HK-2 (cell line): ENCODE results near the gene MRGPRG.

ENCODE experiments used
- DNase-seq: peaks from one replicate; pipeline ENCODE4 v3.0.0-alpha.2; 2018; ENCODE audit not compliant: unreplicated experiment

MRGPRG gene

DNA sequence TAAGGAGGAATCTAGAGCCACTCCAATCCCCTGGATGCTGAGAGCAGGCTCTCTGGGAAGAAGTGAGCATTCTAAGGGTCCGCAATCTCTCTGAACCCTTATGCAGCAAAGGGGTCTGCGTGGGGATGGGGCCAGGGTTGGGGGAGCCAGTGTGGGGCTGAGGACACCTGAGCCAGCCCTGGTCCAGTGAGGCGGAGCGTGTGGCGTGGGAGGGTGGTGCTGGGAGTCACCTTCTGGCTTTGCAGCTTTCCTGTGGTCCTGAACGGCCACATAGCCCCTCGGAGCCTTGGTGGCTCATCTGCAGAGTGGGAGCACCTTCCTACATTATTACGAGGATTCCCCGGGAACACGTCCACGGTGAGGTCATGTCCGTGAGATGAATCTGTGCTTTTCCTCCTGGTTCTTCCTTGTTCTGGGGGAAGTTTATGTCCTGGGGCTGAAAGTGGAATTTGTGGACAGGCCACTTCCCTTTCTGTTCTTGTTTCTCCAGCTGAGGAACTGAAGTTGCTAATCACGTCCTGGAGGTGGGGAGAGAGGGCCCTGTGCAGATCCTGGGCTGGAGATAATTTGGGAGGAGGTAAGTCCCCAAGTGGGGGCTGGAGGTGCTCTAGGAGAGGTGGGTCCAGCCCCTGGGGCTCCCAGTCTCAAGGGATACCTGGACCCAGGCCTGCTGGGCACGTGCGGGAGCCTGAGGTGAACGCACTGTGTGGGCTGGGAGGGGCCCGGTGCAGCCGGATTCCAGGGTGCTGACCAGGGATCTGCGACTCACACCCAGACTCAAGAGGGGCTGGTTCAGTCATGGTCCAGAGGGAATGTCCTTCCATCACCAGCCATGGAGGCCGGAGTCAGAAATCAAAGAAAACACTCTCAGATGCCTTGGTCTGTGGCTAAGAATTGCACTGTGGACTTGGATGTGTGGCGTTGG, 7.5 kb upstream of the MRGPRG start:
- no peak for DNase-seq

GRCh38 chr11:3225159-3225758, 6.6 kb upstream of the MRGPRG start:
- no peak for DNase-seq

DNA sequence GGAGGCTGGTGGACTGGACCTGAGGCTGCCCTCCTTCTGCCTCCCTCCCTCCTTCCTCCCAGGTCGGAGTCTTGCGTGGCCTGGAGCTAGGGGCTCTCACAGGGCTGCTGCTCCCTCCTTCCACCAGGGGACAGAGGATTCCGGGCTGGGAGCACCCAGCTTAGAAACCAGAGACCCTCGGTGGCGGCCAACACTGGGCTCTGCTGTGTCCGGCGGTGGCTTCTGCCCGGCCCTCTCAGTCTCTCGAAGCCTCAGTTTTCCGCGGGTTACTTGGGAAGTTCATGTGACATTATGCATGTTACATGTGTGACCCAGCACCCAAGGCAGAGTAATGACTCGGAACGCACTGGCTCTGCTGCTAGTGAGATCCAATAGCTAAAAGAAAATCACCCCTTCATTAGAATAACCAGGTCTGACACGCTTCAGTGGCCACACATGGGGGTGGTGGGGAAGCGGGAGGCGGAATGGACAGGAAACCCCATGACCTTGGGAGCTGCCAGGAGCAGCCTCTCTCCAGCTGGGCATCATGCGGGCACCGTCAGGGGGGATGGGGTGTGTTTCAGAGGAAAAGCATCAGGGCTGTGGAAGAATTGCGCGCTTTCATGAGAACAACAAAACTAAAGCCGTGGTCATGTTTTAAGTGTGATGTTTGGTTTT, 5.9 kb upstream of the MRGPRG start:
- DNase-seq = no peak

GRCh38 chr11:3223932-3224381, 5.3 kb upstream of the MRGPRG start:
- no peak for DNase-seq

GRCh38 chr11:3222941-3223915, 4.6 kb upstream of the MRGPRG start:
- DNase-seq = no peak

- DNase-seq = no peak
Observed at GRCh38 chr11:3222003-3222855, 3.6 kb upstream of the MRGPRG start.

DNA sequence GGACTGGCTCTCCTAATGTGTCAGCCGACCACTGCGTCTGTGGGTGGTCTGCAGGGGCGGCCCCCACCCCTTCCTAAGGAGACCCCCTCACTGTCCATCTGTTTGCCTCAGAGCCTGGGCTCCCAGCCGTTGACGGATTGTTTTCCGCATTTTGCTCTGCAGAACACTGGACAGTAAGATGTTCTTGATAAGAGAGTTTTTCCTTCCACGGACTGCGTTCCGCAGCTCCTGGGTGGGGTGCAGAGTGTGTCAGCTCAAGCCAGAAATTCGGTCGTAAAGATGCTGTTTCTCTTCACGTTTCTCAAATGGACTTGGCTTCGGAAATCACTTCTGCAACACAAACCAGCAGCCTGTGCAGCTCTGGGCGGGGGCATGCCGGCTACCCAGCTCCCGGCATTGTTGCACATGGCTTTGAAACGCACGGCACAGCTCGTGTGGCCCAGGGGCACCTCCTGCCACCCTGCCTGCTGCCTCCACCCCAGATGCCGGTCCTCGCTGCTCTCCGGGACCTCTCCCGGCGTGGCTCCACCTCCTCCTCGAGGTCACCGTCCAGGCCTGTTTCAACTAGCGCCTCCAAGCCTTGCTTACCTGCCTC, 2.9 kb upstream of the MRGPRG start:
- no peak for DNase-seq

DNA sequence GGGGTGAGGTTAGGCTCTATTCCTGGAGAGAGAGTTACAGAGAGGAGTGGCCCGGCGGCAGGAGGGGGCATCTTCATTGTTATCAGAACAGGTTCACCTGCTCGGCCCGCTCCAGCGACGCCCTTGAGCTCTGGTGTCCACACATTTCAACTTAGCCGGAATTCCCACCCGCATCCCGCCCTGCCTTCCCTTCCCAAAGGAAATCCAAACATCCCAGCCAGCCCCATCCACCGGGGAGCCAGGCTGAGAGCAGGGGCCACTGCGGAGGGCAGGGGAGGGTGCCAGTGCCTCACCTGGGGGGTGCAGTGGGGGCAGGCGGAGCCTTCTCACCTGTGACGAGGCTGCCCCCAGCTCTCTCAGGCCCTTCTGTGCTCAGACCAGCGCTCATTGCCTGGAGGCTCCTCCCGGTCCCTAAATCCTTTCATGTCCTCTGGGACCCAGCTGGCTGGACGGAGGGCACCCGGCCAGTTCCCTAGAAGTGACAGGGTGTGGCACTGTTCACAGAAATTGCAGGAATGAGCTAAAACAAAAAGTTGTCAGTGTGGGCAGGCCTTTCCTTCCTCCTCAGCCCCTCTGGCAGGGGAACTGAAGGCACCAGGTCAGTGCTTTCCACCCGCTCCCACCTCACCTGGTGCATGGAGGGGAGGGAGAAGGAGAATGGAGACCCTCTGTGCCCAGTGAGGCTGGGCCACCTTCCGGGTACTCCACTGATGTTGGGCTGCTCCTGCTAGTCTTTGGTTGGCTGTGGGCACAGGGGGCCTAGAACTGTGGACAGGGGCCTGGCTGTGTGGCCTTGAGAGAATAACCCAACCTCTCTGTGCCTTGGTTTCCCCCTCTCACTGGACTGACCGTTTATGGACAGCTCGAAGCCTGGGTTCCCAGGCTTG, 2.2 kb upstream of the MRGPRG start:
- no peak for DNase-seq

GRCh38 chr11:3220101-3220500, 1.5 kb upstream of the MRGPRG start:
- DNase-seq = no peak

DNA sequence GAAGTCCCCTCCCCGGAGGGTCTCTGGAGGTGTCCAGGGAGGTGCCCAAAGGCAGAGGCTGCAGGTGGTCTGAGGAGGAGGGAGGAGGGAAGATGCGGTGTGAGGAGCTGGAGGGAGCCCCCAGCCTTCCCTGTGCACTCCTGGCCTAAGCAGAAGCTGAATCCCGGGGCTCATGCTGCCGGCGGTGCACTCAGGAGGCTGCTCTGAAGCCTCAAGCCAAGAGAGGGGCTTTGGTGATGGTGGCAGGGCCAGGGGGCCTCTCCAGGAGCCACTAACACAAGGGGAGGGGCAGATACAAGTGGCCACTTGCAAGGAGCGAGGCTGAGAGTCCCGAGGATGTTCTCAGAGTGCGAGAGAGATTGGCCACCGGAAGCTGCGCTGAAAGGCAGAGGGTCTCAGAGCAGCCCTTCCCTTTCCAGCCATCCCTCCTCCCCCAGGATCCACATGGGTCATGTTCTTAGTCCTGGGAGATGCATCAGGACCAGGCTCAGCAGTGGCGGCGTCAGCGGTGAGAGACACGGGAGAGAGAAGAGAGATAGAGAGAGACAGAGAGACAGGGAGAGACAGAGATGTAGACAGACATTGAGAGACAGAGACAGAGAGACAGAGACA, 774 bp upstream of the MRGPRG start:
- DNase-seq = no peak

GRCh38 chr11:3217818-3218482, 663 bp downstream of the MRGPRG start:
- DNase-seq = no peak

DNA sequence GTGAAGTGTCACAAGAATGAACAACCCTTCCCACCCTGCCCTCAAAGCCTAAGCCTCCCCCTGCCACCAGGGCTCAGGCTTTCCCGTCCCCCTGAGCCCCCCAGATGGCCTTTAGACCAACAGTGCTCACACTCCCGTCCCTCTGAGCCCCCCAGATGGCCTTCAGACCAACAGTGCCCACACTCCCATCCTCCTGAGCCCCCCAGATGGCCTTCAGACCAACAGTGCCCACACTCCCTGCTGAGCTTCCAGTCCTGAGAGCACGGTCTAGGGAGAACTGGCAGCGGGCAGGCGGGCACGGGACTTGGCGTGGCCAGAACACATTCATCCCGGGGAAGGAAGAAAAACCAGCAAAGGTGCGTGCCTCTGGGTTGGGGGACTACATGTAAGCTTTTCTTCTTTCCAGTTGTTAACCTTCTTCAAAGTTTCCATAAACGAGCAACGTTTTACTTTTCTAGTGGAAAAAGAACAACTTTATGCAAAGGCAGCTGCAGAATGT, 2.5 kb downstream of the MRGPRG start:
- DNase-seq = no peak

DNA sequence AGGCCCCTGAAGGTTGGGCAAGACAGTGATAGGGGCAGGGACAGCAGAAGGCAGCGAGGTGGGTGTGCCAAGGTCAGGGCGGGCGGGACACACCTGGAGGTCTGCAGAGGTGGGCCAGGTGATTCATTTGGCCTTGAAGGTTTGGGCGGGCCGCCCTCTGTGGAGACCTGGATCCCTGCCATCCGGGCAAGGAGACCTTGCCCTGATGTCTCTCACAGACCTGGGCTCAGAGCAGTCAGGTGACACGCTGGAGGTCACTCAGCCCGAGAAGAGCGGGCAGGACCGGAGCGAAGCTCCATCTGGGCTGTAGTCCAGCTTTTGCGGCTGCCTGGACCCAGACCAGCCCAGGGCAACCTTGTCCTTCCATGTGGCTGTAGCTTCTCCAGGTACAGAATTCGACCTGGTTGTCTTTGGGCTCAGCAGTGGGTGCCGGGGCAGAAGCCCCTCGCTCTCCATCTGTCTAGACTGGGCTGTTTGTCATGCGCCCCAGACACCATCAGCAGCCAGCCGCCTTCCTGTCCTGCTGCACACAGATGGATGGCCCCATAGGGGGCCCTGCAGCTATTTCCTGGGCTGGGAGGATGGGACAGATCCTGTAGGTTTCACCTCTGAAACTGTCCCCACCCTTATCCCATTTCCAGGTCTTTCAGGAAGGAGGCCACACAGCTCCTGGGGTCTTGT, 3.1 kb downstream of the MRGPRG start:
- DNase-seq = no peak

DNA sequence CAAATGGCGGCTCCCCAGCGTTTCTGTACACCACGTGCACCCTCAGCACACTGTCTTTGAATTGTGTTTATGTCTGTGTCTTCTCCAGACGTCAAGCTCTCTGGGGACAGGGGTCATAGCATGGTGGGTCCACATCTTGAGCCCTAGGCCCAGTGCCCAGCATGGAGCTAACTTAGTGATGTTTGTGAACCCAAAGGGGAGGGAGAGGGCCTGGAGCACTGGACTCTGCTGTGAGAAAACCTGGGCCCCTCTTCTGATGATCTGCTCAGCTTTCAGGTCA, 4.3 kb downstream of the MRGPRG start:
- no peak for DNase-seq

- no peak for DNase-seq
Observed at GRCh38 chr11:3213659-3214419, 4.8 kb downstream of the MRGPRG start.

GRCh38 chr11:3208272-3208671, 10.3 kb downstream of the MRGPRG start:
- no peak for DNase-seq
